Midbrain (tissue), 1 donor: ENCODE measurements around the gene TMEM74B.
"Not testable (repeated sequence)": the region's sequence is repeated elsewhere in the genome, so short reads cannot be mapped to it uniquely, and the experiment has no call there.

ENCODE experiments used
- DNase-seq: peaks from one replicate; lab custom pipeline; 2025; lab: John Stamatoyannopoulos, UW

The TMEM74B gene

DNA sequence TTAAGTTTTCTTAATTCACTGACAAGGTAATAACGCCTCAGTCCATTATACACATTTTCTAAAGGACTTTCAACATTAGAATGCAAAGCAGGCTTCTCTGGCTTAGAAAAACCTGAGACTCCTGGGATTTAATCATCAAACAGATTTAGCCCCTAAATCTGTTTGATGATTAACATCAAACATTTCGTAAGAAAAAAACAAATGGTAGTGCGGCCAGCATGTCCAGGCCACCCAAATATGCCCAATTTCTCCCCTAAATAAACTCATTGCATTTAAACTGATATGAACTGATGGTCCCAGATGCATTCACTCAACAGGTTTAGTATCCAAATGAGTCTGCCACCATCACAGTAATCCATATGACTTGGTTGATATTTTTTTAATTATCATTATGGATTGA lies 6.2 kb downstream of the TMEM74B start:
- DNase-seq = no peak

DNA sequence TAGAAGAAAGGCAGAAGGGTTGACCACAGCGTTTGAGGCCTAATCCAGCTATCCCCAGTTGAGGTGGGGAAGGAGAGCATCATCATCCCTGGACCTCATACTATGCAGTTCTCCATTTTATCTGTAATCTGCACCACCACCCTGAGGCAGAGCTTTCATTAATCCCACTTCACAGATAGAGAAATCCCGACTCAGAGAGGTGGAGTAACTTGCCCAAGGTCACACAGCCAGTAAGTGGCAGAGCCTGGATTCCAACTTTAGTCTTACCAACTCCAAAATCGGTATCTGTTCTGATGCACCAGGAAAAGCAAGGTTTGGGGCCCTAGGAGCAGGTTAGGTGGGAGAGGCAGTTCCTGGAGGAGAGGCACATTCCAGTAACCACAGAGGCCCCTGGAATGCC lies 6.7 kb downstream of the TMEM74B start:
- DNase-seq = no peak

DNA sequence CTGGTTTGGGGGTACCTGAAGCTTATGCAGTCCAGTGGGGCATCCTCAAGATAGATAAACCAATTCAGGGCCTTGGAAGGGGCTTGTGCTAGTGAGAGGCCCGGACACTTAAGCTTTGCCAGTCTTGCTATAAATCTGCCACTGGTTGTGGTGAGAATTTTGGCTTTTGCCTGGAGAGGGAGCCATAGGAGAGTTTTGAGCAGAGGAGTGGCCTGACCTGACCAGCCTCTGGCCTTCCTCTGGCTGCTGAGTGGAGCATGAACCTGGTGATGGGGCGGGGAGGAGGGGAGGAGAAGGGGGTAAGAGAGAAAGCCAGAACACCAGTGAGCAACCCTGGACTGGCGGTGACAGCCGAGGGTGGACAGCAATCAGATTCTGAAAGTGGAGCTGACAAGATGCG lies 7.1 kb downstream of the TMEM74B start:
- DNase-seq = no peak

DNA sequence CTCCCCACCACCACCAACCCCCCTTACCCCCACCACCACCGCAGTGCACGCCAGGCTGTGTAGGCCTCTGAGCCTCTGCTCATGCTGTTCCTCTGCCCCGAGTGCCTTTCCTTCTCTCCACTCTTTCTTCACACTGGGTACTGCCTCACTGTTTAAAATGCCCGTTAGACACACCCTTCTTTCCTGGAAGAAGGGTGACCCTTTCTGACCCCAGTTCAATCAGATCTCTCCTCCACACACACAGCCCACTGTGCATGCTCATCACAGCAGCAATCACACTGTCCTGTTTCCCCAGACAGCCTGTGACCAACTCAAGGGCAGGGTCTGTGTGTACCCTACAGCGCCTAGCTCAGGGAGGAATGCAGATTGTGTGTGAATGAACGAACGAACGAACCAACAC lies 10.0 kb downstream of the TMEM74B start:
- no peak for DNase-seq

DNA sequence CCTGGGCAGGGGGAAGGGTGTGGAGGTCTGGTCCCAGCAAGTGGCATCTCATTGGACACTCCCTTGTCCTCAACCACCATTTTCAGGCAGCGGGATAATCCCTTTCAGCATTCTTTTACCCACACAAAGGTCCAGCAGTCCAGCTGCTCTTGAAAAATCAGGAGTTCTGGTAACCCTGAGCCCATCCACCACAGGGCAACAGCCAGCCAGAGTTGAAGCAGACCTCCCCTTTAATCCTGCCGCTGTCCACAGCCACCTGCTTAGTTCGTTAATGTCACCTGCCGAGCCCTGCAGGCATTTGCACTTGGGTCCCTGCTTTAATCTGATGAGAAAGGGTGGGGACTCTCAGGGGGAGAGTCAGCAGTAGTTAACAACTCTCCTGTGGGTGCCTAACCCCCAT lies 11.1 kb downstream of the TMEM74B start:
- no peak for DNase-seq

DNA sequence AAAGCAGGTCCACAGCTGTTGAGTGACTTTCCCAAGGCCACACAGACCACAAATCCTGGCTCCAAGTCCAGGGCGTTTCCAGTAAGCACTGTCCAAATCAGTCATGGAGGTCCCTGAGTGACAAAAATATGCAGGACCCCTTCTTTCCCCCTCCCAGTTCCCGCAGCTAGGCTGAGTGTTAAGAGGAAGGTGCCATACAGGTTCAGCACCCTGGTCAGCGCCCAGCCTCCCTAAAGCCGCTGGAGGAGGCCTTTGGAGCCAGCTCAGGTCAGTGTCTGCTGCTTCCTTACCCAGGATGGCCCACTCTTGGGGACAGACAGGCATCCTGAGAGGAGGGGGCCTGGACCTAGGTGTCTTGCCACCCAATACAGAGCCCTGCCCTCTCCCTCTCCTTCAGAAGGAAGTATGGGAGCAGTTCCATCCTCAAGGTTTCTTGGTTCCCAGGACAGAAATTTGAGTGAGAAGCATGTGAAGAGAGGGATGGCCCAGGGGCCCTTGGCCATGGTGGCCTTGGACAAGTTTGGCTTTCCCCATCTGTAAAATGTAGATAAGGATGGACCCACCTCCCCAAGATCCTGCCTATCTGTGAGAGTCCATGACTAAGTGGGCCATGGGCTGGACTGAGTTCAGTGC lies 13.2 kb downstream of the TMEM74B start:
- no peak for DNase-seq

DNA sequence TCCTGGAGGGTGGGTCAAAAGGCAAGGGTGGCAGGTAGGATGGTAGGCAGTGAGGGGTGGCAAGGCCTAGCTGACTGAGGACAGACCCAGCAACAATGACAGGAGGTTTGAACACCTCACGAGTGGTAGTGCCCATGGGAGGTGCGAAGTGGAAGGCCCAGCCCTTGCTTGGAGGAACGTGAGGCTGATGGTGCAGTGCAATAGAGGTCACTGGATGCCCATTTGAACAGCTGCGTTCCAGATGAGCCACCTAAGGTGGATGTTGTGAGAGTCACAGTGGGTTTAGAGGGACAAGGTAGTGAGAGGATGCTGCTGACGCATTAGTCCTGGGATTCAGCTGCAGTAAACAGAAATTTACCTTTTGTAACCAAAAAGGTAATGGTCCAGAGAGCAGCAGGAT lies 15.6 kb downstream of the TMEM74B start:
- no peak for DNase-seq

DNA sequence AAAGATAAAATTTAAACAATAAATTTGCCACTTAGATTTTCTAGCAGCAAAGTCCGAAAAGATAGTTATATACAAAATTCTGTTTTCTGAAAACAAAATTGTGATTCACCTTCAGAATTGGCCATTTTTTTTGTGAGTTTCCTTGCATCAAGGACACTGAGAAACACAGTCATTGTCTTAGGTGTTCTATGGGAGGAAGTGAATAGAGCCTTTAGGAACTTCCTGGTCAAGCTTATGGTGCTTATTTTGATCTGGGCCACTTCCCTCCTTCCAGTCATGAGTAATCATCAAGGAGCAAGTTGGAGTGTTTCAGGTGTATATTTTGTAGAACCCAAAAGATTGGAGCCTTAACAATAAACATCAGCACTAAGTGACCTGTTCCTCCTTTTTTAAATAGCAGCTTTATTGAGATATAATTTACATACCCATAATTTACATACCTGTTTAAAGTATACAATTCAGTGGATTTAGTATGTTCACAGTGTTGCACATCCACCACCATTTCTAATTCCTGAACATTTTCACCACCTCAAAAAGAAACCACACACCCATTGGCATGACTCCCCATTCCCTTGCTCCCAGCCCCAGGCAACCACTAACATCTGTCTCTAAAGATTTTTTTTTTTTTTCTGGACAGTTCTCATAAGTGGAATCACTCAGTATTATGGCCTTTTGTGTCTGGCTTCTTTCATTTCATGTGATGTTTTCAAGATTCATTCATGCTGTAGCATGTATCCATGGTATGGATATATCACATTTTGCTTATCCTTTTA lies 17.6 kb downstream of the TMEM74B start:
- DNase-seq = no peak

DNA sequence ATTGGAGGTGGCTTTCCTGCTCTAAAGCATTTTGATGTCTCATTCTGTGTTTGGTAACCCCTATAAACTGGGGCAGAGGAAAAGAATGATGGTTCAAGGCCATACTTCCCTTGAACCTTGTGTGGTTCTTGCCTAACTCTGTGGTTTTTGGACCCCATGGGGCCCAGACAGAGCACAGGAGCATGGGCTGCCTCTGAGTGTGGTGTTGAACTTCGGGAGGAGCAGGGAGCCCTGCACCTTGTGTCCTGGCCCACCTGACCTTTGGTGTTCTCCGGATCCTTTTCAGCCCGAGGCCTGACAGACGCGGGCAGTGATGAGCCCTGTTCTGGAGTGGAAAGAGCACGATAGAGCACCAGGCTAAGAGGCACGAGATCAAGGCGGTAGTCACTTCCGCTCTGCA lies 18.8 kb downstream of the TMEM74B start:
- no peak for DNase-seq

DNA sequence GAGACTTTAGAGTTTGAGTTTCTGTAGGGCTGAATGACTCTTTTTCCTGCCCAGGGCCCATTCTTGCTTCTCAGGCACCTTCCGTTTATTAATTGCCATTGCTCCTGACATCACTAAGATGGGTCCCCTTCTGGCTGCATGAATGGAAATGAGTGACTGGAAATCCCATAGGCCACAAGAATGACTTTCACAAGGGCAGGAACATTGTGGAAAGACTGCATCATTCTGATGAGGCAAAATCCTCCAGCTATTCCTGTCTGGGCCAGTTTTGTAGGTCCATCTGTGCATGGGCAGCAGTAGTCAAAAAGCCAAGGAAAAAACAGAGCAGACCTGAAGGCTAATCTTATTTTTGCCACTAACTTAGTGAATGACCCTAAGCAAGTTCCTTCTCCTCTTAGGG lies 19.3 kb downstream of the TMEM74B start:
- no peak for DNase-seq

DNA sequence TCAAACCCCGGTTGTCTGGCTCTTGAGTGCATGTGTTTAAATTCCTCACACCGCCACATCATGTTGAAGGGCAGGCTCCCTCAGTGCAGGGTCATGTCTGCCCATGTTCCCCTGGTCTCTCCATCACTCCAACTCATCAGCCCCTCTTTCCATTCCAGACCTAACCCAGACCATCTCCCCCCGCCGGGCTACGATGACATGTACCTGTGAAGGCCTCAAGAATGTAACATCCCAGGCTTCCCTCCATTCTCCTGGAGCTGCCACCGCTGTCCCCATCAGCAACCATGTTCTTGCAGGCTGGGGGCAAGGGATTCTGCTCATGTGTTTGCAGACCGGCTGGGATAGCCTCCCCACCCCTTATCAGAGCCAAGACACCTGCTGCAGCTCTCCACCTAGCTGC lies 19.9 kb downstream of the TMEM74B start:
- DNase-seq = no peak

DNA sequence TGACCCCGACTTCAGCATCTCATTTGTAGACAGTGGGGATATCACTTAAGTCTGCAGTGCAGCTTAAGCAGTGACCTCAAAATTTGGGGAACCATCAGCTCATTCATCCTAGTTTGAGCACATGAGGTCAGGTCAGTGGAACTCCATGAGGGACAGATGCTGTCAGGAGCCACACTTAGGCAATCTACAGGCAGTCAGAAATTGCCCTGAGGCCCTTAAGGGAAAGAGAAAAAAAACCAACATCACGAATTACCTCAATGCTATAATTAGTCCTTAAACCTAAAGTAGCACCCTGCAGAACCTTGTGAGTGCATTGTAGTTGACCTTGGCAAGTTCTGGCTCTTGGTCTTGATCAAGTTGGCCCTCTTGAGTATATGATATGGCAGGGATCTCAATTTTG lies 21.1 kb downstream of the TMEM74B start:
- no peak for DNase-seq

DNA sequence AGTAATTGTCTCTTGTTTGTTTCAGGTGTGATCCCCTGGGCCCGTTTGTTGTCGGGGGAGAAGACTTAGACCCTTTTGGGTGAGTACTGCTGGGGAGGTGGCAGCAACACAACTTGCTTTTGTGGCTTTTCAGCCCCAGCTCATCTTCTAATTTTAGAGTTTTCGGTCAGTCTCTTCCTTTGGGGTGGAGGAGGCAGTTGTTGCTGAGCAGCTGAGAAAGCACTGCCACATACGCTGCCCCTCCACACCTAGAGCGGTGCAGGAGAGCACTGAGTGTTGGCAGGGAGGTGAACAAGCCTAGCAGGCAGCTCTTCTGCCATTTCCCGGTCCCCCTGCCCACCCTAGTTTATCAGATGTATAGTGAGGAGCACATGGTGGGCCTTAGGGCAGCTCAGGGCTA lies 21.7 kb downstream of the TMEM74B start:
- DNase-seq = no peak

DNA sequence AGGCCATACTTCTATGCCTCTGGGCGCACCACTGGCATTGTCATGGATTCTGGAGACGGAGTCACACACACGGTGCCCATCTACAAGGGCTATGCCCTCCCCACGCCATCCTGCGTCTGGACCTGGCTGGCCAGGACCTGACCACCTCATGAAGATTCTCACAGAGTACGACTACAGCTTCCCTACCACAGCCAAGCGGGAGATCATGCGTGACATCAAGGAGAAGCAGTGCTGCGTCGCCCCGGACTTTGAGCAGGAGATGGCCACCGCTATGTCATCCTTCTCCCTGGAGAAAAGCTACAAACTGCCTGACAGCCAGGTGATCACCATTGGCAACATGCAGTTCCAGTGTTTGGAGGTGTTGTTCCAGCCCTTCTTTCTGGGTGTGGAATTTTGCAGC lies 23.8 kb downstream of the TMEM74B start:
- no peak for DNase-seq

DNA sequence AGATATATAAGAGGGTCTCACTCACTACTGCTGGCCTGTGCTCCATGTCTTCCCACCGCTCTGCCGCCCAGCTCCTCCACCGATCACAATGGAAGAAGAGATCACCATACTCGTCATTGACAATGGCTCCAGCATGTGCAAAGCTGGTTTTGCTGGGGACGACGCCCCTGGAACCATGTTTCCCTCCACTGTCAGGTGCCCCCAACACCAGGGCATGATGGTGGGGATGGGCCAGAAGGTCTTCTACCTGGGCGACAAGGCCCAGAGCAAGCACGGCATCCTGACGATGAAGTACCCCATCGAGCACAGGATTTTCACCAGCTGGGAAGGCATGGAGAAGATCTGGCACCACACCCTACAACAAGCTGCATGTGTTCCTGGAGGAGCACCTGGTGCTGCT lies 24.3 kb downstream of the TMEM74B start:
- no peak for DNase-seq

DNA sequence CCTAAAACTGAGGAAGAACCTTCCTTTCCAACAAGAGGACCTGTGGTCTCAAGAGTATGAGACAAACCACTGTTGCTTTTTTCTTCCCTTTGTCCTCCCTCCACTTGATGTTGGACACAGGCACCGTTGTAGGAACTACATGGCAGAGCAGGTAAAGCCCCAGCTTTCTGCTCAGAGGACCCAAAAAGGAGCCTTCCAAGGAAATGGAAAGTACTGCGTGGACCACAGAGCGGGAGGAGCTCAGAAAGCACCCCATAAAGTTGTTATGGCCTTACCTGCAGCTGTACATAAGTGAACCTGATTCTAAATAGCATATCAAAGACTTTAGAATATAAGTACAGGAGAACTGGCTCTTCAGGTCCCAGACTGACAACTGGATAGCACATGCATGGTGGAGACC lies 29.4 kb downstream of the TMEM74B start:
- DNase-seq = no peak

DNA sequence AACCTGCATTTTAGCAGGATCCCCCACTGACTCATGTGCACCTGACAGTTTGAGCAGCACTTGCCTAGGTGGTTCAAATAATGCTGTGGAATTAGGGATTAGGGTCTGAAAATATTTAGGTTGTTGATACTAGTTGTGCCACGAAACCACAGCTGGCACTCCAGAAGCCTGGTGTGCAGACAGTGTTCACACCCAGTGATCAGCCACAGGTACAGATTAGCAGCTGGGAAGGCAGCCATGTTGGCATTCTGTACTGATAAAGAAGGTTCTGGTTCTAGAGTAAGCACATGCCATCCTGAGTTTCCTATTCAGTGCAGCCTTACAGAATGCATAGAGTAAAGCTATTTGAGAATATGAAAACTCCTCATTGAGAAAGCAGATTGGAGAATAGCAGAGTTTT lies 30.1 kb downstream of the TMEM74B start:
- no peak for DNase-seq

DNA sequence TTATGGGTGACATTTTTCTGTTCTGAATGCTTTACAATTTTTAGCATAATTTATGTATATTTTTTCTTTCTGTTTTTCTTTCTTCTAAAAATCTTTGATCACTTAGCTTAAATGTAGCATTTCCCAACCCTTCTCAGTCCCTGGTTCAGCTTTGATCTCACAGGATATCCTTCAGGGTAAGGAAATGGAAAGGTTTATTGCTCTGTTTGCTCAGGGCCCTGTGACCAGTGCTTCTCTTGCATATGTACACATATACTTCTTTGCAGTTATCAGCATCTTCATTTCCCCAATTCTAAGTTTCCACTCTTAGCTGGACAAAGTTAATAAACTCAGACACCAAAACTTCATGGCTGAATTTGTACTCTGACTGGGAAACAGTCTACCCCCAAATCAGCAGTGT lies 30.6 kb downstream of the TMEM74B start:
- no peak for DNase-seq

DNA sequence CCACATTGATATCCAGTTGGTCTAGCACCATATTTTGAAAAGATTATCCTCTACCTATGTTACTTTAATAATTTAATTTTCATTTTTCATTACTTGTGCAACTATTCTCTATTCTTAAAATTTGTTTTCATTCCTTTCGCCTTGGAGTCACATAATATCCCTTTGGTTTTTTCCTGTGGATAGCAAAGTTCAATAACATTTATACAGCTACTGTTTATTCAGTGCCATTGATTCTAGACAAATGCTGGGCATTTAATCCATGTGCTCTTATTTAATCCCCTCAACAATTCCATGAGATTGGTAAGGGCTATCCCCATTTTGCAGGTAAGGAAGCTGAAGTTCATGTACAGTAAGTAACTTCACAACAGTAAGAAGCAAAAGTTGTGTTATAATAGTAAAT lies 33.8 kb downstream of the TMEM74B start:
- DNase-seq = no peak

DNA sequence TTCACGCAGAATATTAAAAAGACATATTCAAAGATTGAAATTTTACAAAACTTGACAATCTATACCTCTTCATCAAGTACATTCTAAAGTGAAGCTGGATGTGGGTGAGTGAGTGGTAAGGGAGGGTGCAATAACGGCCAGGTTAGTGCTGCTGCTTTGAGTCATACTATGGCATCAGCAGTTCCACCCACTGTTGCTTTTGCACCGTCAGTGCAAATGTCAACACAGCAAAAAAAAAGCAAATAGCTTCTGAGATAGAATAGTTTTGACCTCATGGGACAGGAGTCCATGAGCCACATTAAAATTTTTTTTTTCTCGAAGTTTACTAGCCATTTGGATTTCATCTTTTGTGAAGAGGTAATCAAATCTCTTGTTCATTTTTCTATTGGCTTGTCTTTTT lies 34.6 kb downstream of the TMEM74B start:
- DNase-seq = no peak

DNA sequence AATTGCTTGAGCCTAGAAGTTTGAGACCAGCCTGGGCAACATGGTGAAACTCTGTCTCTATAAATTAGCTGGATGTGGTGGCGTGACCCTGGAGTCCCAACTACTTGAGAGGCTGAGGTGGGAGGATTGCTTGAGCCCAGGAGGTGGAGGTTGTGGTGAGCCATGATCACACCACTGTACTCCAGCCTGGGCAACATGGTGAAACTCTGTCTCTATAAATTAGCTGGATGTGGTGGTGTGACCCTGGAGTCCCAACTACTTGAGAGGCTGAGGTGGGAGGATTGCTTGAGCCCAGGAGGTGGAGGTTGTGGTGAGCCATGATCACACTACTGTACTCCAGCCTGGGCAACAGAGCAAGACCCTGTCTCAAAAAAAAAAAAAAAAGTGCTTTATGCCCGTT lies 35.0 kb downstream of the TMEM74B start:
- not testable (repeated sequence) for DNase-seq

DNA sequence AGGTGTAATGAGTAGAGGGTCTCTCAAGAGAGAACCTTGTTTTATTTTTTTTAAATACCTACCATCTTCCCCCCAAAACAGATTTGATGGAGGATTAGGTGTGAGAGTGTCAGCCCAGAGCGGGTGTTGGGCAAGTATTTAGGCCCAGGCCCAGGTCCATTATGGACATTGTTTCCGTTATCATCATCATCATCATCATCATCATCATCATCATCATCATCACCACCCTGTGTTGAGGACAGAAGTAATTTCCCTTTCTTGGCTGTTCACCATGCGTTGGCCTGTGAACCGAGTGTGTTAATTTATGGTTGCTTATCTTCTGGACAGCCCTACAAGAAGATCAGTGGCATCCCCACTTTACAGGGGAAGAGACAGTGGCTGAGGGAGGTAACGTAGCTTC lies 37.8 kb downstream of the TMEM74B start:
- DNase-seq = no peak

DNA sequence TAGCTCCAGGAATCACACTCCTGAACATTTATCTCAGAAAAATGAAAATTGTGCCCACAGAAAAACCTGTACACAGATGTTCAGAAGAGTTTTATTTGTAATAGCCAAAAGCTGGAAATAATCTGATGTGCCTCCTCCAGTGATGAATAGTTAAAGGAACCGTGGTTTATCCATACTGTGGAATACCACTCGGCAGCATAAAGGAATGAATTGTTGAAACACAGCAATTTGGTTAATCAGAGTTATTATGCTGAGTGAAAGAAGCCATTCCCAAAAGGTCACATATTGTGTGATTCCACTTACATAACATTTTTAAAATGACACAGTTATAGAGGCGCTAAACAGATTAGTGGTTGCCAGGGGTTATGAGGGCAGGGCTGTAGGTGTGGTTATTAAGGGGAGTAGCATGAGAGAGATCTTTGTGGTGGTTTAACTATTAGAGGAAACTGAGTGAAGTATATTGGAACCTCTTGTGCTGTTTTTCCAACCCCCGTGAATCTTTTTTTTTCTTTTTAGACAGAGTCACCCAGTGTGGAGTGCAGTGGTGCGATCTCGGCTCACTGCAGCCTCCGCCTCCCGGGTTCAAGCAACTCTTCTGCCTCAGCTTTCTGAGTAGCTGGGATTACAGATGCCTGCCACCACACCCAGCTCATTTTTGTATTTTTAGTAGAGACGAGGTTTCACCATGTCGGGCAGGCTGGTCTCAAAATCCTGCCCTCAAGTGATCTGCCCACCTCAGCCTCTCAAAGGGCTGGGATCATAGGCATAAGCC lies 40.2 kb downstream of the TMEM74B start:
- DNase-seq = no peak
